GM10847 (cell line): ENCODE measurements around the gene TBC1D20.

Experiments
- POLR2A ChIP-seq: IDR thresholded peaks from 2 replicates; pipeline ENCODE4 v1.6.1; 2011; ENCODE audit not compliant: insufficient read length; ENCODE audit errors: extremely low read depth

TBC1D20 gene

GRCh38 chr20:402898-403581, 59.3 kb downstream of the TBC1D20 start:
- no peak for TF ChIP-seq POLR2A

- TF ChIP-seq POLR2A, result no peak
These were observed 59.8 kb downstream of the TBC1D20 start for GRCh38 chr20:402496-402885.

GRCh38 chr20:401682-402495, 60.4 kb downstream of the TBC1D20 start:
- no peak for TF ChIP-seq POLR2A

DNA sequence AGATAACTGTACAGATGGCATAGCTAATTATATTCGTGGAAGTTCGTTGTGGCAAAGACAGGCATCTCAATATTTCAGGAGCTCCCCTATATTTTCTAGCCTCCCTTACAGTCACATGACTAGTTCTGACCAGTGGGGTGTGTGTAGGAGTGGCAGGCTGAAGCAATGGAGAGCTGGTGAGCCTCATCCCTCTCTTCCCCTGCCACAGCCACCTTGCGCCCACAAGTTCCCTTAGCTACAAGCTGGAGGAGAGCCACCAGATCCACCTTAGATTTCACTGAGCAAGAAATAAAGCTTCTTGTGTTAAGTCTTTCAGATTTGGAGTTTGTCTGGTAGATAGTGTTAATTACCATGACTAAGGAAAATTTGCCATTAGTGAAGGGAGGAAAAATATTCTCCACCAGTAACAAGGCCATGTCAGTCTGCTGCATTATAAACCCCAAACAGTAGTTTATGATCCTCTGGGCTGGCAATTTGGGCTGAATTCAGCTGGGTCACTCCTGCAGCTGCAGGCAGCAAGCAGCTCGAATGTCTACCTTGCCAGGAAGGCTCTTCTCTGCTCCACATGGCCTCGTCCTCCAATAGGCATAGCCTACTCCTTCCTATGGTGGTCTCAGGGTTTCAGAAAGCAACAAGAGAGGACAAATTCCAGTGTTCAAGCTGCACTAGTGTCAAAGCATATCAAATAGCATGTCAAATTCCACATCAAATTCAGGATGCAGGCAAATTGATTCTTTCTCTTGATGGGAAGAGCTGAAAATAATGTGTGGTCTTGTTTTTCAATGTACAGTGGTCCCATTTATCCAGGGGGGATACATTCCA, 61.7 kb downstream of the TBC1D20 start:
- no peak for TF ChIP-seq POLR2A

DNA sequence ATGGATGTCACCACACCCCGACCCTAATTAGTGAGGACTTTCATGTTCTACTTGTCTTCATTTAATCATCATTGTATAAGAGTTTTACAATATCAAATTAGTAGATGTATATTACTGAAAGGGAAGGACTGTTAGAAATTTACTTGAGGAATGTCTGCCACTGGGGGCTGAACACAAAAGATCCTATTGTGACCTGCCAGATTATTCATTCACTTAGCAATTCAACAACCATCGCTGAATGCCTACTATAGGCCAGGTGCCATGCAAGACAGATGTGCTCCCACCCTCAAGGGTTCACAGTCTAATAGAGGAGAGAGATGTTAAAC, 62.2 kb downstream of the TBC1D20 start:
- TF ChIP-seq POLR2A, result no peak

- no peak for TF ChIP-seq POLR2A
These were observed 63.1 kb downstream of the TBC1D20 start for GRCh38 chr20:399182-399707.

- TF ChIP-seq POLR2A, result no peak
These were observed 64.7 kb downstream of the TBC1D20 start for GRCh38 chr20:397432-398237.

DNA sequence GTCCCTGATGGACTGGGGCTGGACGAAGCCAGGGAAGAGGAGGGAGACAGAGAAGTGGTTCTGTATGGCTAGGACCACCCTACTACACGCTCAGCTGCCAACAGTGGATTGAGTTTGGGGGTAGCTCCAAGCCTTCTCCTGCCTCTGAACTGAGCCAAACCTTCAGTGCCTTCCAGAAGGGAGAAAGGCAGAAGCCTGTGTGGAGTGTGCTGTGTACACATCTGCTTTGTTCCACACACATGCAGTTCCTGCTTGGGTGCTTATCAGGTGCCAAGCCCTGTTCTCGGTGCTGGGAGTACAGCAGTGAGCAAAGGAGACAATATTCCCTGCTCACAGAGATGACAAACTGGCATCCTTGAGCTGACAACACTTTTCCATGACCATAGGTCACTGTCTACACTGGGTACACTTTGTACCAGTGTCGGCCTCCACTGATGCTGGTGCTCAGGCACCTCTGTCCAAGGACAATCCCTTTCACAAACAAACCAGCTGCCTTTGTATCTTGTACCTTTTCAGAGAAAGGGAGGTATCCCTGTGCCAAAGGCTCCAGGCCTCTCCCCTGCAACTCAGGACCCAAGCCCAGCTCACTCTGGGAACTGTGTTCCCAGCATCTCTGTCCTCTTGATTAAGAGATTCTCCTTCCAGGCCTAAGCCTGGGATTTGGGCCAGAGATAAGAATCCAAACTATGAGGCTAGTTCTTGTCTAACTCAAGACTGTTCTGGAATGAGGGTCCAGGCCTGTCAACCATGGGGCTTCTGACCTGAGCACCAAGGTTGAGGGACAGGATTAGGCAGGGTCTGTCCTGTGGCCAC, 65.5 kb downstream of the TBC1D20 start:
- TF ChIP-seq POLR2A, result no peak

DNA sequence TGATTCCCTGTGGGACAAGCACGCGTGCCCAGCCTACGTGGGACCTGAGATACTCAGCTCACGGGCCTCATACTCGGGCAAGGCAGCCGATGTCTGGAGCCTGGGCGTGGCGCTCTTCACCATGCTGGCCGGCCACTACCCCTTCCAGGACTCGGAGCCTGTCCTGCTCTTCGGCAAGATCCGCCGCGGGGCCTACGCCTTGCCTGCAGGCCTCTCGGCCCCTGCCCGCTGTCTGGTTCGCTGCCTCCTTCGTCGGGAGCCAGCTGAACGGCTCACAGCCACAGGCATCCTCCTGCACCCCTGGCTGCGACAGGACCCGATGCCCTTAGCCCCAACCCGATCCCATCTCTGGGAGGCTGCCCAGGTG, 66.1 kb downstream of the TBC1D20 start:
- TF ChIP-seq POLR2A, result no peak

GRCh38 chr20:391041-391711, 71.2 kb downstream of the TBC1D20 start:
- no peak for TF ChIP-seq POLR2A

DNA sequence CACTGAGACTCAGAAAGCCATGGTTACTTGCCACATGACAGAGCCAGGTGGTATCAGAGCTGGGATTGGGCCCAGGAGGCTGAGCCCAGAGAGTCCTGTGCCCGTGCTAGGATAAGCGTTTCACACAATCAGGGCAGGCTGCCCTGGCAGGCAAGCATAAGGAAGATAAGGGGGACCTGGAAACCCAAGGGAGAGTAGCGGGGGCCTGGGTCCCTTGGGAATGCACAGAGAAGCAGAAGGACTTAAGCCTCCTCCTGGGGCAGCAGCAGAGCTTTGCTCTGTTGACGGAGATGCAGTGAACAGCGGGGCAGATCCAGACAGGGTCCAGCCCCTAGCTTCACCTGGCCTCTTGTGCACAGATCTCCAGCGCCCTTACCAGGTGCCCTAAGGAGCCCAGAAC, 73.1 kb downstream of the TBC1D20 start:
- TF ChIP-seq POLR2A, result no peak

- TF ChIP-seq POLR2A, result no peak
These were observed 74.0 kb downstream of the TBC1D20 start for GRCh38 chr20:388034-388994.

GRCh38 chr20:387520-387919, 74.8 kb downstream of the TBC1D20 start:
- TF ChIP-seq POLR2A, result no peak
